HL-60/S4 treated with retinoic acid at 250 ng/mL for 4 days and 3 days (cell line): ENCODE data around the gene ATP6V0B.

Experiments
- in situ Hi-C: fragments of 300-500 bp; cut with MboI; formaldehyde crosslinking; loops from 2 replicates; pipeline ENCODE4 v1.7.0; 2022; ENCODE audit warnings: low sequenced_read_pairs

ATP6V0B gene

GRCh38 chr1:44024903-44025525 lies 50.3 kb downstream of the ATP6V0B start:
- in situ Hi-C loops: no loop called here

GRCh38 chr1:44025816-44026215 lies 51.1 kb downstream of the ATP6V0B start:
- in situ Hi-C loops: no loop called here

GRCh38 chr1:44027320-44027719 lies 52.6 kb downstream of the ATP6V0B start:
- in situ Hi-C loops: no loop called here
